DND-41 (cell line): Measurements from ENCODE around the gene TMEM138.

Experiments used
- ATAC-seq: fragments of 200-7000 bp; cut with Tn5 transposase; 3 replicates; pipeline ENCODE4 v1.9.1; 2021; ENCODE audit warnings: low read depth; ENCODE audit not compliant: insufficient read depth
- DNase-seq: peaks from one replicate; pipeline ENCODE4 v3.0.0-alpha.2; 2020
- H2AFZ ChIP-seq: 2 replicates; pipeline ENCODE4 v1.6.0; 2012; ENCODE audit warnings: low read depth, low read length
- H3K27ac ChIP-seq: 2 replicates; pipeline ENCODE4 v1.5.1; 2012; ENCODE audit warnings: low read length, inconsistent platforms
- H3K27me3 ChIP-seq: fragments of 200-600 bp; sonication (generic); 2 replicates; pipeline ENCODE4 v1.6.0; 2012; ENCODE audit warnings: low read length, mild to moderate bottlenecking, inconsistent platforms; ENCODE audit not compliant: insufficient read depth, poor library complexity
- H3K36me3 ChIP-seq: 2 replicates; pipeline ENCODE4 v1.5.1; 2012; ENCODE audit warnings: low read length, inconsistent platforms; ENCODE audit not compliant: insufficient read depth
- H3K4me1 ChIP-seq: 2 replicates; pipeline ENCODE4 v1.5.1; 2012; ENCODE audit warnings: mild to moderate bottlenecking, low read length; ENCODE audit not compliant: insufficient read depth
- H3K4me2 ChIP-seq: 2 replicates; pipeline ENCODE4 v1.6.0; 2012; ENCODE audit warnings: mild to moderate bottlenecking, moderate library complexity, low read length, inconsistent platforms; ENCODE audit not compliant: insufficient read depth
- H3K4me3 ChIP-seq, 2 experiments: fragments of 200-600 bp in 1 of 2; shearing (Covaris generic) in 1 of 2; 2 replicates each; pipeline ENCODE4 v1.5.1; 2012 to 2016; ENCODE audit warnings: inconsistent platforms in 2 of 2, low read length in 2 of 2, mild to moderate bottlenecking in 2 of 2, low read depth in 1 of 2, moderate library complexity in 1 of 2
- H3K79me2 ChIP-seq: 2 replicates; pipeline ENCODE4 v1.6.0; 2012; ENCODE audit warnings: low read length, inconsistent platforms; ENCODE audit not compliant: insufficient read depth
- H3K9ac ChIP-seq: 2 replicates; pipeline ENCODE4 v1.6.0; 2012; ENCODE audit warnings: low read depth, mild to moderate bottlenecking, inconsistent platforms, low read length, moderate library complexity
- H3K9me3 ChIP-seq: 2 replicates; pipeline ENCODE4 v1.5.1; 2012; ENCODE audit warnings: low read length, moderate library complexity, mild to moderate bottlenecking, inconsistent platforms; ENCODE audit not compliant: insufficient read depth, severe bottlenecking
- H4K20me1 ChIP-seq: 2 replicates; pipeline ENCODE4 v1.6.0; 2012; ENCODE audit warnings: low read length; ENCODE audit not compliant: insufficient read depth
- EZH2 ChIP-seq: IDR thresholded peaks from 3 replicates; pipeline ENCODE4 v1.6.1; 2012; ENCODE audit warnings: borderline replicate concordance, low read depth, mild to moderate bottlenecking, moderate library complexity, low read length, inconsistent platforms; ENCODE audit not compliant: severe bottlenecking
- TF ChIP-seq, protein P1 (sequence below): IDR thresholded peaks from 2 replicates; pipeline ENCODE4 v1.5.1; 2012; ENCODE audit warnings: borderline replicate concordance, low read length, moderate library complexity, mild to moderate bottlenecking; ENCODE audit not compliant: poor library complexity, severe bottlenecking; ENCODE audit errors: extremely low read depth

Gene TMEM138

DNA sequence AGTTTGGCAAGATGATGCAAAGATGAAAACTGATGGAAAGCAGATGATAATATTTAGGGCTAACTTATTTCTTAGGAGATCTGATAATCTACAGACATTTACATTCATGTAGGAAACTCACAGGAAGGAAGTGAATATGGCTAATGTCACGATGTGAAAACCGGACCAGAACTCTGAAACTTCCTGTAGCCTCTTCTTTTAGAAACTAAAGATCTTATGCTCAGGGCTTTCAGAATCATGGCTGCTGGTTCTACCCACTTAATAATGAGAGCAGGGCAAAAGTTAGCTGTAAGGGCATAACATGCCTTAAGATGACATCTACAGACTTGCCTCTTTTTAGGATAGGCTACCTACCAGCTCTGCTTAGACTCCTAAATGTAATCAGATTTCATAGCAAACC, 52.4 kb downstream of the TMEM138 start:
- no peak for TF ChIP-seq EZH2
- TF ChIP-seq, protein P1, sequence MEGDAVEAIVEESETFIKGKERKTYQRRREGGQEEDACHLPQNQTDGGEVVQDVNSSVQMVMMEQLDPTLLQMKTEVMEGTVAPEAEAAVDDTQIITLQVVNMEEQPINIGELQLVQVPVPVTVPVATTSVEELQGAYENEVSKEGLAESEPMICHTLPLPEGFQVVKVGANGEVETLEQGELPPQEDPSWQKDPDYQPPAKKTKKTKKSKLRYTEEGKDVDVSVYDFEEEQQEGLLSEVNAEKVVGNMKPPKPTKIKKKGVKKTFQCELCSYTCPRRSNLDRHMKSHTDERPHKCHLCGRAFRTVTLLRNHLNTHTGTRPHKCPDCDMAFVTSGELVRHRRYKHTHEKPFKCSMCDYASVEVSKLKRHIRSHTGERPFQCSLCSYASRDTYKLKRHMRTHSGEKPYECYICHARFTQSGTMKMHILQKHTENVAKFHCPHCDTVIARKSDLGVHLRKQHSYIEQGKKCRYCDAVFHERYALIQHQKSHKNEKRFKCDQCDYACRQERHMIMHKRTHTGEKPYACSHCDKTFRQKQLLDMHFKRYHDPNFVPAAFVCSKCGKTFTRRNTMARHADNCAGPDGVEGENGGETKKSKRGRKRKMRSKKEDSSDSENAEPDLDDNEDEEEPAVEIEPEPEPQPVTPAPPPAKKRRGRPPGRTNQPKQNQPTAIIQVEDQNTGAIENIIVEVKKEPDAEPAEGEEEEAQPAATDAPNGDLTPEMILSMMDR = no peak
- H3K27ac ChIP-seq = no peak overlapping the region
- H3K79me2 ChIP-seq = peaks cover 41% of the 10 kb centered on the region

DNA sequence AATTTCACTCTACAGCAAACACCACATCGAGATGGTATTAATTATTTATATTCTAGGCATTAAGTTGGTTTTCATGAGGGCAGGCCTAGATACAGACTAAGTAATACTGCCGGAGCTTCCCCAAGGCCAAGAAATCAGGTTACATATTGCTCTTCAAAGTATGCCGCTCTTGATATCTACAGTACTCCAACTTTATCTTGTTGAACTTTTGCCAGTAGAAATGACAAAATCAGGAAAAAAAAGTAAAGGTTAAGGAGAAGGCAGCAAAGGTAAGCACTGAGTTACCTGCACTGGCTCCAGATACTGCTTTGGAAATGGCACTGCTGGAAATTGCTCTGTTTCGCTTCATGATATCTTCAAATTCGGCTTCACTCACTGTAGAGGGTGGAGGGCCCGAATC, 53.2 kb downstream of the TMEM138 start:
- Histone ChIP-seq H3K27me3 (no peaks in the 10 kb centered on the region), H3K36me3 (peaks cover 99% of the 10 kb centered on the region), H3K27ac (no peak overlapping the region), H3K4me1 (no peaks in the 10 kb centered on the region), H2AFZ (no peak overlapping the region), H3K4me3 (no peak overlapping the region), H3K79me2 (peaks cover 50% of the 10 kb centered on the region), H4K20me1 (peaks cover 55% of the 10 kb centered on the region), H3K9me3 (no peaks in the 10 kb centered on the region), H3K4me2 (no peak overlapping the region), H3K9ac (no peak overlapping the region)
- DNase-seq (no peak), ATAC-seq (no peak)
- TF ChIP-seq EZH2 = no peak
- TF ChIP-seq, protein P1 = no peak

More for the DNA sequence above, 52.4 kb downstream of the TMEM138 start:
- Histone ChIP-seq H2AFZ (no peak overlapping the region), H3K27me3 (no peaks in the 10 kb centered on the region), H3K9ac (no peak overlapping the region), H3K4me2 (no peak overlapping the region), H3K36me3 (peaks cover 99% of the 10 kb centered on the region), H4K20me1 (peaks cover 47% of the 10 kb centered on the region), H3K4me3 (no peak overlapping the region), H3K9me3 (no peaks in the 10 kb centered on the region), H3K4me1 (no peaks in the 10 kb centered on the region)
- ATAC-seq = no peak
- no peak for DNase-seq

DNA sequence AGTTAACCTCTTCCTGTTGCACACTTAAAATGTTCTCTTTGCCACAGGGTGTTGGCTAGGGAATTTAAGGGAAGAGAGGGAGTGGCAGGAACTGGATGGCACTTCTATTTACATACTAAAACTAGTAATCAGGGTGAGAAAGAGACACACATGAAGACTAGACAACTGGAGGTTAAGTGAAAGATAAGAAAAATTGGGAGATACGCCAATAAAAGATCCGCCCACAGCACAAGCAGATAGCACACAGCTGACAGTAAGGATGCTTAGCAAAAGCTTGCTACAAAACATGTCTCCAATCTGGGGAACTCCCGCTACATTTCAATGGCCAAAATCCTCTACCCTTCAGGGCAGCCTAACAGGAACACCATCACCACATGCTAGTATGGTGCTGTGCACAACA, 54.8 kb downstream of the TMEM138 start:
- H4K20me1 ChIP-seq = peaks cover 64% of the 10 kb centered on the region
- no peak overlapping the region for H2AFZ ChIP-seq
- H3K27me3 ChIP-seq = no peaks in the 10 kb centered on the region
- no peak for TF ChIP-seq EZH2
- TF ChIP-seq, protein P1 = no peak
- no peak overlapping the region for H3K4me2 ChIP-seq
- H3K4me1 ChIP-seq = no peaks in the 10 kb centered on the region
- peaks cover 55% of the 10 kb centered on the region for H3K79me2 ChIP-seq
- H3K9ac ChIP-seq = no peak overlapping the region
- peaks cover 99% of the 10 kb centered on the region for H3K36me3 ChIP-seq
- ATAC-seq (no peak), DNase-seq (no peak)
- no peak overlapping the region for H3K27ac ChIP-seq
- H3K4me3 ChIP-seq = no peak overlapping the region
- no peaks in the 10 kb centered on the region for H3K9me3 ChIP-seq

DNA sequence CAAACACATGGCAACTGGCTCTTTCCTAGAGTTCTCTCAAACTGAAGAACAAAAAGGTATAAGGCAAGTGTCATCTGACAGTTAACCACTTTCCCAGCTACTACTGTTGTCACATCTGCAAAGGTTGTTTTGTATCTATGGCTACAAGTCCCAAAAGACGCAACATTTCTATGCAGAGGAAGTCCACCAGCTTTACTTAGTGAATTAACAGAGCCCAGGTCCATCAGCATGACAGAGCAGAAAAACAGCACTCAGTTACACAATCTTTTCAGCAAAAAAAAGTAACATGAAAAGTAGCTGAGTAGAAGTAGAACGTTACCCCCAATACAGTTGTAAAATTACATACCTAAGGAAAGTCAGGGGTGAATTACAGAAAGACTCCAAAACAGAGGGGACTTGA, 55.5 kb downstream of the TMEM138 start:
- Histone ChIP-seq H3K4me3 (no peak overlapping the region), H3K9ac (no peak overlapping the region), H3K79me2 (peaks cover 62% of the 10 kb centered on the region), H3K9me3 (no peaks in the 10 kb centered on the region), H2AFZ (no peak overlapping the region), H3K27ac (no peak overlapping the region), H3K4me1 (no peaks in the 10 kb centered on the region), H4K20me1 (peaks cover 71% of the 10 kb centered on the region), H3K4me2 (no peak overlapping the region), H3K36me3 (peaks cover 100% of the 10 kb centered on the region), H3K27me3 (no peaks in the 10 kb centered on the region)
- ATAC-seq (no peak), DNase-seq (no peak)
- TF ChIP-seq EZH2 = no peak
- TF ChIP-seq, protein P1 = no peak
